Bronchial epithelial cell (primary cell): ENCODE measurements around the gene SCN2B. TPM values are rescaled to one million over a fixed set of nuclear protein-coding genes. Genes with fewer than 3 reads are reported as not detected.

ENCODE experiments used
- DNase-seq: peaks from one replicate; pipeline ENCODE4 v3.0.0-alpha.2; 2010; ENCODE audit warnings: low read depth
- FAIRE-seq: peaks from 2 replicates; lab custom pipeline; 2011; peaks lifted over from hg19 to GRCh38; lab: Jason Lieb, UNC
- H3K27me3 ChIP-seq: 2 replicates; pipeline ENCODE4 v1.5.1; 2011; ENCODE audit warnings: low read length; ENCODE audit not compliant: control insufficient read depth, insufficient read depth
- H3K36me3 ChIP-seq: 2 replicates; pipeline ENCODE4 v1.5.1; 2011; ENCODE audit warnings: low read length; ENCODE audit not compliant: control insufficient read depth, insufficient read depth
- H3K4me3 ChIP-seq: 2 replicates; pipeline ENCODE4 v1.5.1; 2011; ENCODE audit warnings: mild to moderate bottlenecking, low read depth, low read length, control low read depth
- CTCF ChIP-seq: IDR thresholded peaks from 2 replicates; pipeline ENCODE4 v1.5.1; 2011; ENCODE audit warnings: mild to moderate bottlenecking, moderate library complexity, low read length, control low read depth, inconsistent platforms; ENCODE audit not compliant: insufficient read depth, severe bottlenecking
- total RNA-seq: library from RNA; depleted of rRNA; stranded (reverse); fragments of >200 nt; gene quantifications from 2 replicates; pipeline ENCODE4 v1.2.1, GENCODE V29; 2014

SCN2B gene
- total RNA-seq, 1 donor from 2014 or later = under 0.01 TPM

GRCh38 chr11:118206391-118207031, 30.1 kb upstream of the SCN2B start:
- Histone ChIP-seq H3K36me3 (no peaks in the 10 kb centered on the region), H3K4me3 (no peak overlapping the region), H3K27me3 (no peaks in the 10 kb centered on the region)
- FAIRE-seq = no peak
- TF ChIP-seq CTCF = no peak
- DNase-seq = no peak

- TF ChIP-seq CTCF = no peak
- FAIRE-seq (no peak), DNase-seq (no peak)
- Histone ChIP-seq H3K4me3 (no peak overlapping the region), H3K27me3 (no peaks in the 10 kb centered on the region), H3K36me3 (no peaks in the 10 kb centered on the region)
Observed at GRCh38 chr11:118205606-118206378, 29.4 kb upstream of the SCN2B start.

GRCh38 chr11:118202599-118203422, 26.4 kb upstream of the SCN2B start:
- FAIRE-seq = no peak
- DNase-seq = no peak
- H3K4me3 ChIP-seq = no peak overlapping the region
- H3K36me3 ChIP-seq = no peaks in the 10 kb centered on the region
- TF ChIP-seq CTCF = no peak
- no peaks in the 10 kb centered on the region for H3K27me3 ChIP-seq

- no peak overlapping the region for H3K4me3 ChIP-seq
- FAIRE-seq (no peak), DNase-seq (no peak)
- H3K27me3 ChIP-seq = no peaks in the 10 kb centered on the region
- no peaks in the 10 kb centered on the region for H3K36me3 ChIP-seq
- TF ChIP-seq CTCF = no peak
Observed at GRCh38 chr11:118201966-118202365, 25.5 kb upstream of the SCN2B start.

- FAIRE-seq (no peak), DNase-seq (no peak)
- TF ChIP-seq CTCF = no peak
- Histone ChIP-seq H3K27me3 (no peaks in the 10 kb centered on the region), H3K36me3 (no peaks in the 10 kb centered on the region), H3K4me3 (no peak overlapping the region)
Observed at GRCh38 chr11:118200901-118201680, 24.7 kb upstream of the SCN2B start.
